Measurements from ENCODE around the gene LHX4.

- TF ChIP-seq YY1 (IDR thresholded peaks at IDR 0.05; ENCODE audit: insufficient read depth, insufficient read length) (no peak), ZNF274 (IDR thresholded peaks at IDR 0.05; ENCODE audit: low read depth, low read length) (no peak), SUZ12 (IDR thresholded peaks at IDR 0.05; ENCODE audit: extremely low read depth, insufficient read depth, insufficient read length) (no peak)
These were observed 25.7 kb downstream of the LHX4 start for GRCh38 chr1:180255536-180256340.

Data from NT2/D1 (cell line).